HG03280 (cell line): ENCODE results near the gene KIAA0825.

Experiments used
- ATAC-seq: cut with Tn5 transposase; IDR thresholded peaks from one replicate; pipeline ENCODE4 v1.9.1; 2021; ENCODE audit warnings: mild to moderate bottlenecking, moderate library complexity; ENCODE audit not compliant: unreplicated experiment

KIAA0825 gene

GRCh38 chr5:94263068-94263467 lies 355.3 kb downstream of the KIAA0825 start:
- ATAC-seq = no peak

- ATAC-seq = no peak
Measured at GRCh38 chr5:94260096-94260495, 358.3 kb downstream of the KIAA0825 start.

- no peak for ATAC-seq
Measured at GRCh38 chr5:94254214-94254613, 364.2 kb downstream of the KIAA0825 start.

GRCh38 chr5:94250985-94251384 lies 367.4 kb downstream of the KIAA0825 start:
- no peak for ATAC-seq

- ATAC-seq = no peak
Measured at GRCh38 chr5:94249430-94249829, 369.0 kb downstream of the KIAA0825 start.

- ATAC-seq = no peak
Measured at GRCh38 chr5:94248175-94248875, 370.1 kb downstream of the KIAA0825 start.

- ATAC-seq = no peak
Measured at GRCh38 chr5:94245608-94246007, 372.8 kb downstream of the KIAA0825 start.

- no peak for ATAC-seq
Measured at GRCh38 chr5:94244921-94245320, 373.5 kb downstream of the KIAA0825 start.

- no peak for ATAC-seq
Measured at GRCh38 chr5:94243612-94244011, 374.8 kb downstream of the KIAA0825 start.

- ATAC-seq = no peak
Measured at GRCh38 chr5:94240993-94241651, 377.3 kb downstream of the KIAA0825 start.

GRCh38 chr5:94240596-94240992 lies 377.8 kb downstream of the KIAA0825 start:
- no peak for ATAC-seq

GRCh38 chr5:94240134-94240533 lies 378.3 kb downstream of the KIAA0825 start:
- ATAC-seq = no peak

GRCh38 chr5:94239266-94239665 lies 379.1 kb downstream of the KIAA0825 start:
- no peak for ATAC-seq

GRCh38 chr5:94234987-94235386 lies 383.4 kb downstream of the KIAA0825 start:
- no peak for ATAC-seq

GRCh38 chr5:94228791-94229190 lies 389.6 kb downstream of the KIAA0825 start:
- ATAC-seq = no peak

GRCh38 chr5:94223235-94223634 lies 395.2 kb downstream of the KIAA0825 start:
- ATAC-seq = no peak

GRCh38 chr5:94218374-94218773 lies 400.0 kb downstream of the KIAA0825 start:
- no peak for ATAC-seq

- no peak for ATAC-seq
Measured at GRCh38 chr5:94217745-94218144, 400.7 kb downstream of the KIAA0825 start.

GRCh38 chr5:94217216-94217615 lies 401.2 kb downstream of the KIAA0825 start:
- ATAC-seq = no peak

GRCh38 chr5:94212476-94212875 lies 405.9 kb downstream of the KIAA0825 start:
- no peak for ATAC-seq

GRCh38 chr5:94209774-94210355 lies 408.5 kb downstream of the KIAA0825 start:
- ATAC-seq = no peak

- ATAC-seq = no peak
Measured at GRCh38 chr5:94209272-94209671, 409.1 kb downstream of the KIAA0825 start.
